Measurements from ENCODE around the gene ACOT7. TPM values are rescaled to one million over a fixed set of nuclear protein-coding genes. Genes with fewer than 3 reads are reported as not detected.

Gene ACOT7
- total RNA-seq, 1 experiment from 2014 or later, result 70.2 TPM

DNA sequence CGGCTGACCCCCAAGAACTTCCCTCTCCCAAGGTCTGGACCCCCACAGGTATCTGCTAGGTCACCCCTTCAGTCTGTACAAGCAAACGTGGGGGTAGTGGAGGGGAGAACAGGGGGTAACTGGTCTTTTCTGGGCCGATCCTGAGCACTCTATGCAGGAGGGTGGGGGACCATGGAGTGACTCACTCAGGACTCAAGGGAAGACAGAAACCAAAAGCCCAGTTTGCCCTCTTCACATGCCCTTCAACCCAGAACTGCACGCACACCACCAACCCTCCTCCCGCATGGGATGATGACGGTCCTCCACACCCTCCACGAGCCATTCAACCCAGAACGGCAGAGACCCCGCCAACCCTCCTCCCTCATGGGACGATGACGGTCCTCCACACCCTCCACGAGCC is 79.1 kb downstream of the ACOT7 start:
- ChIA-PET CTCF (no interaction called here), POLR2A (ENCODE audit: unreplicated experiment) (interaction anchor here (0.6 to 0.9 kb wide), 2 partner anchors 29 to 1215 kb away, joined by 3 to 10 read pairs; no protein-coding TSS in a partner anchor)
- H3K4me2 ChIP-seq, result no peak overlapping the region
- DNase-seq, result no peak
- BruUV-seq (replicated peaks), result no TSS peak
- no peaks in the 10 kb centered on the region for H3K9me2 ChIP-seq (ENCODE audit: insufficient read depth)
- no peak for TF ChIP-seq EZH2 (IDR thresholded peaks at IDR 0.05; ENCODE audit: low read depth)
- TF ChIP-seq, protein P1, sequence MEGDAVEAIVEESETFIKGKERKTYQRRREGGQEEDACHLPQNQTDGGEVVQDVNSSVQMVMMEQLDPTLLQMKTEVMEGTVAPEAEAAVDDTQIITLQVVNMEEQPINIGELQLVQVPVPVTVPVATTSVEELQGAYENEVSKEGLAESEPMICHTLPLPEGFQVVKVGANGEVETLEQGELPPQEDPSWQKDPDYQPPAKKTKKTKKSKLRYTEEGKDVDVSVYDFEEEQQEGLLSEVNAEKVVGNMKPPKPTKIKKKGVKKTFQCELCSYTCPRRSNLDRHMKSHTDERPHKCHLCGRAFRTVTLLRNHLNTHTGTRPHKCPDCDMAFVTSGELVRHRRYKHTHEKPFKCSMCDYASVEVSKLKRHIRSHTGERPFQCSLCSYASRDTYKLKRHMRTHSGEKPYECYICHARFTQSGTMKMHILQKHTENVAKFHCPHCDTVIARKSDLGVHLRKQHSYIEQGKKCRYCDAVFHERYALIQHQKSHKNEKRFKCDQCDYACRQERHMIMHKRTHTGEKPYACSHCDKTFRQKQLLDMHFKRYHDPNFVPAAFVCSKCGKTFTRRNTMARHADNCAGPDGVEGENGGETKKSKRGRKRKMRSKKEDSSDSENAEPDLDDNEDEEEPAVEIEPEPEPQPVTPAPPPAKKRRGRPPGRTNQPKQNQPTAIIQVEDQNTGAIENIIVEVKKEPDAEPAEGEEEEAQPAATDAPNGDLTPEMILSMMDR (conservative IDR thresholded peaks at IDR 0.05), result no peak
- H3K27me3 ChIP-seq (ENCODE audit: insufficient read depth, low read depth), result no peaks in the 10 kb centered on the region
- H3F3A ChIP-seq (ENCODE audit: insufficient read depth, low read depth), result 0 out of 2 replicates have a peak, but pooled peaks cover 10% of the 10 kb centered on the region
- no peak overlapping the region for H3K27ac ChIP-seq
- intact Hi-C loops (cut with micrococcal nuclease; ENCODE audit: unreplicated experiment), result no loop called here
- H3K4me3 ChIP-seq, result no peak overlapping the region
- no peaks in the 10 kb centered on the region for H3K36me3 ChIP-seq (ENCODE audit: low read depth)
- H4K20me1 ChIP-seq (ENCODE audit: insufficient read depth), result no peaks in the 10 kb centered on the region
- H3K9me3 ChIP-seq (ENCODE audit: insufficient read depth, low read depth), result no peaks in the 10 kb centered on the region
- no peaks in the 10 kb centered on the region for H3K79me2 ChIP-seq (ENCODE audit: low read depth)
- no peak overlapping the region for H2AFZ ChIP-seq
- no peaks in the 10 kb centered on the region for H3K4me1 ChIP-seq (replicated peaks; ENCODE audit: insufficient read depth)

DNA sequence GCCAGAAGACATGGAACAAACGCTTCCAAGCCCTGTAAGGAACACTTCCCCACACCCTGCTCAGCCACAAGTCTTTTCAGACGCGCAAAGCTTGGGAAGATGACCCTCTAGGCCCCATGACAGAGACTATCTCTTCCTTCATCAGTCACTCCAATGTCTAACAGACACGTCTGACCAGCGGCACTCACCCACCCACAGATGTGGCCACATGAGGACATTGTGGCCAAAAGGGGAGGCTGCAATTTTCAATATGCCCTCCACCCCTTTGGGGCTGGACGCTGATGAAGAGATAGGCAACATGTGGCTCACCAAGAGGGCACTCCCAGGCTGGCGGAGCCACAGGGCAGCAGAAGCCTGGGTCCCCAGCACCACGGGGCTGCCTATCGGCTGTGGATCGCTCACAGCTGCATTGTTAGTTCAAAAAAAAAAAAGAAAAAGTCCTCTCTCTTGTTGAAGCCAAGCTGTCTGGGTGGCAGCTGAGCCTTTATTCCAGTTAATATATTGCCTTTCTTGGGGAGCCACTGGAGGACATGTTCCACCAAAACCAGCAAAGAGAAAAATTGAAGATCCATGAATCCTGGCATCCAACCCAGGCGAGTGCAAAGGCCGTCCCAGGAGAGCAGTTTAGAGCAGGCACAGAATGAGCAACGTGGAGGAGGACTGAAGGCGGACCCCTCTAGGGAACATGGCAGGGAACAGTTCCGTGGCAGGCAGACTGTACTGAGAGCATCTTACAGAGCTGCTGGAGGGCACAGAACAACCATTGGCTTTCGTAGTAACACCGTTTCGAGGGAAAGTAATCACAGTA is 80.0 kb downstream of the ACOT7 start:
- ChIA-PET CTCF (no interaction called here), POLR2A (ENCODE audit: unreplicated experiment) (interaction anchor here (0.6 to 0.9 kb wide), 2 partner anchors 30 to 1216 kb away, joined by 3 to 10 read pairs; no protein-coding TSS in a partner anchor)
- intact Hi-C loops (cut with micrococcal nuclease; ENCODE audit: unreplicated experiment), result no loop called here
- Histone ChIP-seq H2AFZ (no peak overlapping the region), H3K27ac (no peak overlapping the region), H3K4me3 (no peak overlapping the region), H3K4me2 (no peak overlapping the region), H3K36me3 (ENCODE audit: low read depth) (no peaks in the 10 kb centered on the region), H3K4me1 (replicated peaks; ENCODE audit: insufficient read depth) (no peaks in the 10 kb centered on the region), H3K9me2 (ENCODE audit: insufficient read depth) (no peaks in the 10 kb centered on the region), H4K20me1 (ENCODE audit: insufficient read depth) (no peaks in the 10 kb centered on the region), H3K79me2 (ENCODE audit: low read depth) (no peaks in the 10 kb centered on the region), H3K9me3 (ENCODE audit: insufficient read depth, low read depth) (no peaks in the 10 kb centered on the region), H3K27me3 (ENCODE audit: insufficient read depth, low read depth) (no peaks in the 10 kb centered on the region), H3F3A (ENCODE audit: insufficient read depth, low read depth) (0 out of 2 replicates have a peak, but pooled peaks cover 10% of the 10 kb centered on the region)
- no peak for TF ChIP-seq EZH2 (IDR thresholded peaks at IDR 0.05; ENCODE audit: low read depth)
- TF ChIP-seq, protein P1 (conservative IDR thresholded peaks at IDR 0.05), result no peak
- DNase-seq, result no peak
- BruUV-seq (replicated peaks), result no TSS peak

DNA sequence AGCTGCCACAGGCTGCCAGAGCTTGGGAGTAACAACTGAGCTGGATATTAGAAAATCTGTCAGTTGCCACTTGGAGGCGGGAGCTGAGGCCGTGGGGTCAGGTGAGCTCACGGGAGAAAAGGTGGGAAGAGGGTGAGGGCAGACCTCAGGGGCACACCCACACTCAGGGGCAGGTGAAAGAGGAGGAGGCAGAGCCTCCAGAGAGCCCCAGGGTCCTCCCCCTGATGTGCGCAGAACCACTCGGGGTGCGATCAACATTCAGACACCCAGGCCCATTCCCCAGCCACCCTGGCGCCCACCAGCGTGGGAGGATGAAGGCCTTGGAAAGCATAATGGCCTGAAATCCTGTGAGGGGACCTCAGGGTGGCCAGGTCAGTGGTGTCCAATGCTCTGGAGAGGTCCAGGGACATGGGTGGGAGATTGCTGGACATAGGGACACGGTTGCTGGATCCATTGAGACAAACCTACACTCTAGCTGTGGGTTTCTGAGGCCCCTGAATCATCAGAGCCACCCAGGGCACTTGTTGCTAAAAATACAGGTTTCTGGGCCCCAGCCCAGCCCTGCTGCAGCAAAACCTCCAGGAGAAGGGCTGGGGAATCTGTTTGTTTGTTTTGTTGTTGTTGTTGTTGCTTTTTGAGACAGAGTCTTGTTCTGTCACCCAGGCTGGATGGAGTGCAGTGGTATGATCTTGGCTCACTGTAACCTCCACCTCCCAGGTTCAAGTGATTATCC is 83.3 kb downstream of the ACOT7 start:
- Histone ChIP-seq H4K20me1 (ENCODE audit: insufficient read depth) (no peaks in the 10 kb centered on the region), H3K4me1 (replicated peaks; ENCODE audit: insufficient read depth) (no peaks in the 10 kb centered on the region), H3K27me3 (ENCODE audit: insufficient read depth, low read depth) (no peaks in the 10 kb centered on the region), H3K79me2 (ENCODE audit: low read depth) (no peaks in the 10 kb centered on the region), H3K4me2 (no peak overlapping the region), H3F3A (ENCODE audit: insufficient read depth, low read depth) (no peaks in the 10 kb centered on the region), H3K4me3 (no peak overlapping the region), H2AFZ (no peak overlapping the region), H3K36me3 (ENCODE audit: low read depth) (no peaks in the 10 kb centered on the region), H3K27ac (no peak overlapping the region), H3K9me2 (ENCODE audit: insufficient read depth) (no peaks in the 10 kb centered on the region), H3K9me3 (ENCODE audit: insufficient read depth, low read depth) (no peaks in the 10 kb centered on the region)
- BruUV-seq (replicated peaks), result no TSS peak
- intact Hi-C loops (cut with micrococcal nuclease; ENCODE audit: unreplicated experiment), result no loop called here
- CTCF ChIA-PET, result no interaction called here
- no peak for DNase-seq
- no peak for TF ChIP-seq EZH2 (IDR thresholded peaks at IDR 0.05; ENCODE audit: low read depth)
- TF ChIP-seq, protein P1 (conservative IDR thresholded peaks at IDR 0.05), result no peak
- POLR2A ChIA-PET (ENCODE audit: unreplicated experiment), result no interaction called here
